ENCODE results near the gene RFC3.

- TF ChIP-seq, protein P1, sequence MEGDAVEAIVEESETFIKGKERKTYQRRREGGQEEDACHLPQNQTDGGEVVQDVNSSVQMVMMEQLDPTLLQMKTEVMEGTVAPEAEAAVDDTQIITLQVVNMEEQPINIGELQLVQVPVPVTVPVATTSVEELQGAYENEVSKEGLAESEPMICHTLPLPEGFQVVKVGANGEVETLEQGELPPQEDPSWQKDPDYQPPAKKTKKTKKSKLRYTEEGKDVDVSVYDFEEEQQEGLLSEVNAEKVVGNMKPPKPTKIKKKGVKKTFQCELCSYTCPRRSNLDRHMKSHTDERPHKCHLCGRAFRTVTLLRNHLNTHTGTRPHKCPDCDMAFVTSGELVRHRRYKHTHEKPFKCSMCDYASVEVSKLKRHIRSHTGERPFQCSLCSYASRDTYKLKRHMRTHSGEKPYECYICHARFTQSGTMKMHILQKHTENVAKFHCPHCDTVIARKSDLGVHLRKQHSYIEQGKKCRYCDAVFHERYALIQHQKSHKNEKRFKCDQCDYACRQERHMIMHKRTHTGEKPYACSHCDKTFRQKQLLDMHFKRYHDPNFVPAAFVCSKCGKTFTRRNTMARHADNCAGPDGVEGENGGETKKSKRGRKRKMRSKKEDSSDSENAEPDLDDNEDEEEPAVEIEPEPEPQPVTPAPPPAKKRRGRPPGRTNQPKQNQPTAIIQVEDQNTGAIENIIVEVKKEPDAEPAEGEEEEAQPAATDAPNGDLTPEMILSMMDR (tag by site-specific recombination; IDR thresholded peaks at IDR 0.05): no peak
- no peak for TF ChIP-seq ZNF146 (tag by site-specific recombination; IDR thresholded peaks at IDR 0.05)
- no peak for TF ChIP-seq SALL2 (tag by site-specific recombination; IDR thresholded peaks at IDR 0.05; ENCODE audit: borderline replicate concordance)
Observed at GRCh38 chr13:33874871-33875270, 56.9 kb downstream of the RFC3 start.

Data from HEK293 (cell line).